A673 (cell line): ENCODE results near the gene DNAH3. TPM values are rescaled to one million over a fixed set of nuclear protein-coding genes. Genes with fewer than 3 reads are reported as not detected.

ENCODE experiments used
- BruUV-seq: library from RNA; stranded (reverse); fragments of 400-500 nt; replicated peaks from 2 replicates; lab custom pipeline; 2021; lab: Mats Ljungman, UMichigan
- CTCF ChIA-PET: fragments of 300-600 bp; sonication (Branson Sonifier 250); formaldehyde crosslinking; loops from one replicate; lab custom pipeline; 2022; ENCODE audit warnings: antibody characterized with exemption; lab: Charles Lee
- POLR2A ChIA-PET: fragments of 300-600 bp; sonication (Branson Sonifier 250); formaldehyde crosslinking; loops from one replicate; lab custom pipeline; 2022; ENCODE audit warnings: antibody characterized with exemption; ENCODE audit not compliant: low non-redundant PET; lab: Charles Lee
- DNase-seq: peaks from one replicate; pipeline ENCODE4 v3.0.0-alpha.2; 2015; ENCODE audit warnings: low spot score
- H3K27ac ChIP-seq: fragments of 200-600 bp; sonication (generic); 2 replicates; pipeline ENCODE4 v1.5.1; 2016; ENCODE audit warnings: mixed run types, low read depth, mild to moderate bottlenecking, mixed read lengths, antibody characterized with exemption, low read length; ENCODE audit not compliant: poor library complexity, severe bottlenecking
- H3K27me3 ChIP-seq: fragments of 200-600 bp; sonication (generic); replicated peaks from 2 replicates; pipeline ENCODE4 v1.6.1; 2017; ENCODE audit warnings: mixed run types, low read depth, mild to moderate bottlenecking, mixed read lengths, antibody characterized with exemption, low read length; ENCODE audit not compliant: insufficient read depth, poor library complexity
- H3K36me3 ChIP-seq: fragments of 200-600 bp; sonication (generic); 2 replicates; pipeline ENCODE4 v1.6.1; 2016; ENCODE audit warnings: mixed run types, mild to moderate bottlenecking, mixed read lengths, antibody characterized with exemption, low read length; ENCODE audit not compliant: insufficient read depth, poor library complexity, severe bottlenecking
- H3K4me1 ChIP-seq: fragments of 200-600 bp; sonication (generic); 2 replicates; pipeline ENCODE4 v1.6.1; 2017; ENCODE audit warnings: mixed run types, mild to moderate bottlenecking, mixed read lengths, antibody characterized with exemption, low read length; ENCODE audit not compliant: insufficient read depth, poor library complexity, severe bottlenecking
- H3K4me3 ChIP-seq: fragments of 200-600 bp; sonication (generic); 2 replicates; pipeline ENCODE4 v1.5.1; 2016; ENCODE audit warnings: low read depth, mixed run types, mild to moderate bottlenecking, mixed read lengths, low read length; ENCODE audit not compliant: poor library complexity, severe bottlenecking
- H3K9me3 ChIP-seq: fragments of 200-600 bp; sonication (generic); 2 replicates; pipeline ENCODE4 v1.6.1; 2016; ENCODE audit warnings: mixed run types, low read depth, mild to moderate bottlenecking, mixed read lengths, antibody characterized with exemption, low read length; ENCODE audit not compliant: poor library complexity, severe bottlenecking
- CTCF ChIP-seq: fragments of 300-800, 200-600 bp; sonication (generic); conservative IDR thresholded peaks from 2 replicates; pipeline ENCODE4 v1.5.1; 2017; ENCODE audit warnings: low read depth, mild to moderate bottlenecking, antibody characterized with exemption, low read length, moderate library complexity, mixed read lengths
- EZH2 ChIP-seq: fragments of 200-600 bp; sonication (generic); IDR thresholded peaks from 2 replicates; pipeline ENCODE4 v1.6.1; 2017; ENCODE audit warnings: borderline replicate concordance, low read depth, mild to moderate bottlenecking, mixed read lengths, antibody characterized with exemption, low read length; ENCODE audit not compliant: poor library complexity, severe bottlenecking
- intact Hi-C: fragments of 100-400 bp; cut with micrococcal nuclease; formaldehyde crosslinking; loops from one replicate; pipeline ENCODE4 v1.10.0; 2022; ENCODE audit not compliant: unreplicated experiment
- total RNA-seq: library from RNA; stranded (reverse); gene quantifications from 2 replicates; pipeline ENCODE4 v1.2.3, GENCODE V29; 2021

Gene DNAH3
- total RNA-seq, 1 experiment from 2014 or later, result not detected

DNA sequence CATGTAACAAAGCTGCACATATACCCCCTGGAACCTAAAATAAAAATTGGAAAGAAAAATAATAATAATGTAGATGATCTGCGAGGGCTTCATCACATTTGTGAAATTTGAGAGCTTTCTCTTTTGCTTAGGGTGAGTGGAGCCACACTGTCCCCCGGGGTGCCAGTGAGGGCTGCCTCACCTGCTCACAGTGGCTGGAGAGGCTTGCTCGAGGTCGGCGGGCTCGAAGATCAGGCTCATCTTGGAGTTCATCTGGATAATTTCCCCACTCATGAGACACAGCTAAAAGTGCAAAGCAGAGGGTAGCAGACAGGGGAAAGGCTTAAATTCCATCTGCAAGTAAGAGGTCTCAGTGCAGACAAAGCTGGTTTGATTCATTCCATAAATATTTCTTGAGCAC, 123.8 kb downstream of the DNAH3 start:
- Histone ChIP-seq H3K4me1 (no peaks in the 10 kb centered on the region), H3K4me3 (no peak overlapping the region), H3K9me3 (no peaks in the 10 kb centered on the region), H3K27ac (no peak overlapping the region), H3K27me3 (no peaks in the 10 kb centered on the region), H3K36me3 (no peaks in the 10 kb centered on the region)
- intact Hi-C loops, result no loop called here
- CTCF ChIA-PET, result no interaction called here
- TF ChIP-seq EZH2 (no peak), CTCF (no peak)
- no TSS peak for BruUV-seq
- DNase-seq, result no peak
- POLR2A ChIA-PET, result no interaction called here

DNA sequence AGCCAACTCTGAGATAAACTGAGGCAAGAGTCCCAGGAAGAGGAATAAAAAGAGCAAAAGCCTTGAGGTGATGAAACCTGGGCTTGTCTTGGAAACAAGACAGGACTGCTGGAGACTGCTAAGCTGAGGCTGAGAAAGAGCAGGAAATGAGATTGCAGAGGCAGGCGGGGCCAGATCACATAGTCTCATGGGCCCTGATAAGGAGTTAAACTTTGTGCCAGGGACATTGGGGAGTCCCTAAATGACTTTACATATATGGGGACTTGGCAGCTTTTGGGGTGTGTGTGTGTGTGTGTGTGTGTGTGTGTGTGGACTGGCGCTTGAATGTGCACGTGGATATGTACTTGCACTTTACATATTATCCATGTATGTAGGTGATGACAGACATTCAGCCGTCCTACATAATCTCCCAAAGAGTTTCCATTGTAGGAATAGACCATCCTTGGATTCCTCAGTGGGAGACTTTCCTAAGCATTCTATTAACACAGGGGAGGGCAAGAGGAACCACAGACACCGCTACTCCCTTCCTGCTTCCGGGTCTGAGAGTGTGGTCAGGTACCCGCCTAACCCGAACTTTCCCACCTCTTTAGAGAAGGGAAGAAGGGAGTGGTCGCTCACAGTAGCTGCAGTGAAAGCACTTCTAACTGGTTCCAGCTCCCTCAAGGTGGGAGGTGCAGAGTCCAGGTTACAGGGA, 127.0 kb downstream of the DNAH3 start:
- no peak overlapping the region for H3K4me3 ChIP-seq
- DNase-seq, result no peak
- no peaks in the 10 kb centered on the region for H3K36me3 ChIP-seq
- no peak overlapping the region for H3K27ac ChIP-seq
- no peak for TF ChIP-seq CTCF
- TF ChIP-seq EZH2, result no peak
- H3K4me1 ChIP-seq, result no peaks in the 10 kb centered on the region
- CTCF ChIA-PET, result no interaction called here
- intact Hi-C loops, result no loop called here
- H3K9me3 ChIP-seq, result no peaks in the 10 kb centered on the region
- H3K27me3 ChIP-seq, result no peaks in the 10 kb centered on the region
- POLR2A ChIA-PET, result no interaction called here
- BruUV-seq, result no TSS peak

GRCh38 chr16:21021316-21021715, 129.3 kb downstream of the DNAH3 start:
- DNase-seq, result no peak
- no peak overlapping the region for H3K27ac ChIP-seq
- TF ChIP-seq CTCF (no peak), EZH2 (no peak)
- no peaks in the 10 kb centered on the region for H3K4me1 ChIP-seq
- POLR2A ChIA-PET, result no interaction called here
- H3K4me3 ChIP-seq, result no peak overlapping the region
- CTCF ChIA-PET, result no interaction called here
- intact Hi-C loops, result no loop called here
- H3K36me3 ChIP-seq, result no peaks in the 10 kb centered on the region
- no peaks in the 10 kb centered on the region for H3K9me3 ChIP-seq
- BruUV-seq, result no TSS peak
- peaks cover 3% of the 10 kb centered on the region for H3K27me3 ChIP-seq
